GM23248 (cell line): ENCODE data around the gene AXIN1. TPM values are rescaled to one million over a fixed set of nuclear protein-coding genes. Genes with fewer than 3 reads are reported as not detected.

ENCODE experiments used
- DNase-seq: peaks from one replicate; pipeline ENCODE4 v3.0.0-alpha.2; 2015
- H2AFZ ChIP-seq: fragments of 200-600 bp; sonication (generic); 2 replicates; pipeline ENCODE4 v1.6.1; 2016; ENCODE audit warnings: antibody characterized with exemption
- H3F3A ChIP-seq: fragments of 200-600 bp; sonication (generic); 2 replicates; pipeline ENCODE4 v1.6.1; 2016; ENCODE audit warnings: mild to moderate bottlenecking, antibody characterized with exemption, mixed run types; ENCODE audit not compliant: insufficient read depth
- H3K27ac ChIP-seq: fragments of 200-600 bp; sonication (generic); 2 replicates; pipeline ENCODE4 v1.5.1; 2016; ENCODE audit warnings: mild to moderate bottlenecking
- H3K27me3 ChIP-seq: fragments of 200-600 bp; sonication (generic); replicated peaks from 2 replicates; pipeline ENCODE4 v1.6.1; 2016; ENCODE audit warnings: mild to moderate bottlenecking; ENCODE audit not compliant: insufficient read depth
- H3K36me3 ChIP-seq: fragments of 200-600 bp; sonication (generic); 2 replicates; pipeline ENCODE4 v1.6.1; 2016; ENCODE audit warnings: low read depth, mild to moderate bottlenecking
- H3K4me1 ChIP-seq: fragments of 200-600 bp; sonication (generic); 2 replicates; pipeline ENCODE4 v1.6.1; 2016; ENCODE audit warnings: mild to moderate bottlenecking; ENCODE audit not compliant: insufficient read depth
- H3K4me2 ChIP-seq: fragments of 200-600 bp; sonication (generic); one replicate; pipeline ENCODE4 v1.6.1; 2016; ENCODE audit warnings: mild to moderate bottlenecking; ENCODE audit not compliant: unreplicated experiment
- H3K4me3 ChIP-seq: fragments of 200-600 bp; sonication (generic); 2 replicates; pipeline ENCODE4 v1.5.1; 2016; ENCODE audit warnings: mild to moderate bottlenecking
- H3K79me2 ChIP-seq: fragments of 200-600 bp; sonication (generic); 2 replicates; pipeline ENCODE4 v1.6.1; 2016; ENCODE audit warnings: mild to moderate bottlenecking; ENCODE audit not compliant: insufficient read depth
- H3K9ac ChIP-seq: fragments of 200-600 bp; sonication (generic); 2 replicates; pipeline ENCODE4 v1.6.1; 2016; ENCODE audit warnings: mild to moderate bottlenecking
- H3K9me2 ChIP-seq: fragments of 200-600 bp; sonication (generic); 2 replicates; pipeline ENCODE4 v1.6.1; 2016; ENCODE audit warnings: mixed run types, mild to moderate bottlenecking, moderate library complexity; ENCODE audit not compliant: insufficient read depth
- H3K9me3 ChIP-seq: fragments of 200-600 bp; sonication (generic); one replicate; pipeline ENCODE4 v1.6.1; 2017; ENCODE audit warnings: low read depth
- H4K20me1 ChIP-seq: fragments of 200-600 bp; sonication (generic); 2 replicates; pipeline ENCODE4 v1.6.0; 2016; ENCODE audit not compliant: insufficient read depth
- EZH2 ChIP-seq: fragments of 200-600 bp; sonication (generic); IDR thresholded peaks from 2 replicates; pipeline ENCODE4 v1.6.1; 2018; ENCODE audit warnings: antibody characterized with exemption, mild to moderate bottlenecking; ENCODE audit not compliant: insufficient read depth, poor library complexity, severe bottlenecking
- EZH2phosphoT487 ChIP-seq: fragments of 200-600 bp; sonication (generic); IDR thresholded peaks from 2 replicates; pipeline ENCODE4 v1.6.1; 2018; ENCODE audit warnings: antibody characterized with exemption, moderate library complexity, mild to moderate bottlenecking, low read depth; ENCODE audit not compliant: insufficient read depth
- WGBS, 2 experiments: methylation state at CpG; one replicate each; pipeline ENCODE4 v1.1.6; 2015 to 2017; ENCODE audit warnings: low lambda C conversion rate in 2 of 2, low coverage in 1 of 2; ENCODE audit errors: missing lambda C conversion rate in 2 of 2; 5-methylcytosine and 5-hydroxymethylcytosine counted together
- in situ Hi-C: fragments of 300-500 bp; cut with MboI; formaldehyde crosslinking; loops from 2 replicates; pipeline ENCODE4 v1.15.0; 2020
- polyA plus RNA-seq: library from polyadenylated mRNA; unstranded; fragments of >200 nt; fragmentation: Nextera tagmentation; extraction: Ambion mirVana; gene quantifications from 2 replicates; pipeline ENCODE4 v1.2.1, GENCODE V29; 2016
- total RNA-seq: library from RNA; depleted of rRNA; stranded (reverse); fragments of >200 nt; shearing (Covaris generic); gene quantifications from 2 replicates; pipeline ENCODE4 v1.2.3, GENCODE V29; 2014; rRNA removed

The AXIN1 gene
- total and polyA plus RNA-seq, 2 experiments from 2014 or later = 3.3 to 27.1 TPM

GRCh38 chr16:245105-245504, 107.4 kb downstream of the AXIN1 start:
- H3K4me3 ChIP-seq = no peak overlapping the region
- H3K36me3 ChIP-seq = no peaks in the 10 kb centered on the region
- H2AFZ ChIP-seq = no peak overlapping the region
- H3K79me2 ChIP-seq = peaks cover 65% of the 10 kb centered on the region
- H3K4me2 ChIP-seq = no peak overlapping the region
- H3K9me3 ChIP-seq = no peaks in the 10 kb centered on the region
- TF ChIP-seq EZH2phosphoT487 (no peak), EZH2 (no peak)
- no peak overlapping the region for H3K9ac ChIP-seq
- DNase-seq = no peak
- no peaks in the 10 kb centered on the region for H4K20me1 ChIP-seq
- H3K4me1 ChIP-seq = no peaks in the 10 kb centered on the region
- WGBS, 2 experiments = 88 to 92% methylated on average over 9 of the region's 9 CpGs
- peaks cover 4% of the 10 kb centered on the region; the same call in 1 of the 2 replicates for H3F3A ChIP-seq
- no peaks in the 10 kb centered on the region for H3K27me3 ChIP-seq
- in situ Hi-C loops = no loop called here
- no peaks in the 10 kb centered on the region for H3K9me2 ChIP-seq
- no peak overlapping the region for H3K27ac ChIP-seq

- Histone ChIP-seq H2AFZ (no peak overlapping the region), H3K27me3 (no peaks in the 10 kb centered on the region), H3K9ac (no peak overlapping the region), H3F3A (peaks cover 11% of the 10 kb centered on the region; the same call in 1 of the 2 replicates), H3K9me3 (no peaks in the 10 kb centered on the region), H4K20me1 (no peaks in the 10 kb centered on the region), H3K36me3 (no peaks in the 10 kb centered on the region), H3K9me2 (no peaks in the 10 kb centered on the region), H3K79me2 (peaks cover 80% of the 10 kb centered on the region), H3K4me2 (no peak overlapping the region), H3K27ac (no peak overlapping the region), H3K4me1 (peaks cover 4% of the 10 kb centered on the region; the same call in 1 of the 2 replicates), H3K4me3 (no peak overlapping the region)
- WGBS, 2 experiments = 85 to 87% methylated on average over 4 of the region's 4 CpGs
- no peak for TF ChIP-seq EZH2
- DNase-seq = no peak
- in situ Hi-C loops = no loop called here
Measured at GRCh38 chr16:243348-243747, 109.2 kb downstream of the AXIN1 start.

- in situ Hi-C loops = no loop called here
- Histone ChIP-seq H3K4me2 (no peak overlapping the region), H3K9me2 (no peaks in the 10 kb centered on the region)
Measured at GRCh38 chr16:242281-242680, 110.2 kb downstream of the AXIN1 start.

GRCh38 chr16:240559-240958, 112.0 kb downstream of the AXIN1 start:
- H3K9me3 ChIP-seq = no peaks in the 10 kb centered on the region
- H3F3A ChIP-seq = peaks cover 13% of the 10 kb centered on the region
- no peak for TF ChIP-seq EZH2
- no peak for TF ChIP-seq EZH2phosphoT487
- no peak overlapping the region for H3K4me3 ChIP-seq
- no peaks in the 10 kb centered on the region for H3K9me2 ChIP-seq
- H2AFZ ChIP-seq = no peak overlapping the region
- H4K20me1 ChIP-seq = no peaks in the 10 kb centered on the region
- peaks cover 88% of the 10 kb centered on the region for H3K79me2 ChIP-seq
- no peak overlapping the region for H3K27ac ChIP-seq
- H3K4me1 ChIP-seq = peaks cover 4% of the 10 kb centered on the region; the same call in 1 of the 2 replicates
- WGBS, 2 experiments = 81 to 85% methylated on average over 8 of the region's 8 CpGs
- in situ Hi-C loops = no loop called here
- H3K27me3 ChIP-seq = no peaks in the 10 kb centered on the region
- H3K4me2 ChIP-seq = no peak overlapping the region
- no peak overlapping the region for H3K9ac ChIP-seq
- H3K36me3 ChIP-seq = no peaks in the 10 kb centered on the region
- no peak for DNase-seq

More at GRCh38 chr16:242281-242680, 110.2 kb downstream of the AXIN1 start:
- Histone ChIP-seq H3K27me3 (no peaks in the 10 kb centered on the region), H2AFZ (no peak overlapping the region), H3K79me2 (peaks cover 88% of the 10 kb centered on the region), H3K27ac (no peak overlapping the region), H3K36me3 (no peaks in the 10 kb centered on the region), H4K20me1 (no peaks in the 10 kb centered on the region), H3K9me3 (no peaks in the 10 kb centered on the region), H3F3A (peaks cover 11% of the 10 kb centered on the region; the same call in 1 of the 2 replicates), H3K4me3 (no peak overlapping the region), H3K9ac (no peak overlapping the region), H3K4me1 (peaks cover 4% of the 10 kb centered on the region; the same call in 1 of the 2 replicates)
- no peak for DNase-seq
- TF ChIP-seq EZH2 = no peak
- no peak for TF ChIP-seq EZH2phosphoT487
- WGBS, 2 experiments = 91 to 92% methylated on average over 10 of the region's 10 CpGs

GRCh38 chr16:239948-240277, 112.6 kb downstream of the AXIN1 start:
- no peak overlapping the region for H3K4me2 ChIP-seq
- peaks cover 4% of the 10 kb centered on the region; the same call in 1 of the 2 replicates for H3K4me1 ChIP-seq
- 0 out of 2 replicates have a peak overlapping the region, but pooled peaks have one; percentile 4 for H3K9ac ChIP-seq
- H2AFZ ChIP-seq = no peak overlapping the region
- peaks cover 19% of the 10 kb centered on the region for H3F3A ChIP-seq
- TF ChIP-seq EZH2phosphoT487 (no peak), EZH2 (no peak)
- H3K9me3 ChIP-seq = no peaks in the 10 kb centered on the region
- H3K27ac ChIP-seq = peak overlapping the region; percentile 13
- H3K4me3 ChIP-seq = no peak overlapping the region
- H4K20me1 ChIP-seq = no peaks in the 10 kb centered on the region
- no peaks in the 10 kb centered on the region for H3K27me3 ChIP-seq
- no peaks in the 10 kb centered on the region for H3K9me2 ChIP-seq
- WGBS, 2 experiments = 33 to 34% methylated on average over 3 of the region's 3 CpGs
- DNase-seq = peak; percentile 42
- H3K36me3 ChIP-seq = no peaks in the 10 kb centered on the region
- in situ Hi-C loops = no loop called here
- H3K79me2 ChIP-seq = peaks cover 81% of the 10 kb centered on the region

Other genes with a start within 250 kb of the AXIN1 start
- gene NPRL3, start 214.1 kb downstream of the AXIN1 start, total RNA-seq = 6.4 and 10.6 TPM in 2 replicates
- 11.6 and 13.6 TPM in 2 replicates for gene NPRL3, start 214.1 kb downstream of the AXIN1 start, polyA plus RNA-seq
- gene HBZ, start 200.1 kb downstream of the AXIN1 start, total RNA-seq = not detected in 2 replicates
- gene HBZ, start 200.1 kb downstream of the AXIN1 start, polyA plus RNA-seq = not detected in 2 replicates
- gene HBM, start 186.7 kb downstream of the AXIN1 start, total RNA-seq = not detected in 2 replicates
- gene HBM, start 186.7 kb downstream of the AXIN1 start, polyA plus RNA-seq = not detected in 2 replicates
- not detected in 2 replicates for gene HBA2, start 179.8 kb downstream of the AXIN1 start, total RNA-seq
- not detected in 2 replicates for gene HBA2, start 179.8 kb downstream of the AXIN1 start, polyA plus RNA-seq
- gene HBA1, start 176.0 kb downstream of the AXIN1 start, total RNA-seq = not detected in 2 replicates
- not detected in 2 replicates for gene HBA1, start 176.0 kb downstream of the AXIN1 start, polyA plus RNA-seq
- gene HBQ1, start 172.3 kb downstream of the AXIN1 start, total RNA-seq = not detected in 2 replicates
- not detected in 2 replicates for gene HBQ1, start 172.3 kb downstream of the AXIN1 start, polyA plus RNA-seq
- 49.6 and 78.5 TPM in 2 replicates for gene LUC7L, start 123.3 kb downstream of the AXIN1 start, total RNA-seq
- 35.6 and 37.3 TPM in 2 replicates for gene LUC7L, start 123.3 kb downstream of the AXIN1 start, polyA plus RNA-seq
- 165 and 202 TPM in 2 replicates for gene FAM234A, start 117.9 kb downstream of the AXIN1 start, total RNA-seq
- gene FAM234A, start 117.9 kb downstream of the AXIN1 start, polyA plus RNA-seq = 113 and 119 TPM in 2 replicates
- gene RGS11, start 76.8 kb downstream of the AXIN1 start, total RNA-seq = 2.4 and 7.0 TPM in 2 replicates
- 4.4 and 4.5 TPM in 2 replicates for gene RGS11, start 76.8 kb downstream of the AXIN1 start, polyA plus RNA-seq
- 0.65 TPM in 1 of 2 replicates, not detected in the other for gene ARHGDIG, start 72.1 kb downstream of the AXIN1 start, total RNA-seq
- gene ARHGDIG, start 72.1 kb downstream of the AXIN1 start, polyA plus RNA-seq = 0.38 and 0.40 TPM in 2 replicates
- not detected in 2 replicates for gene PDIA2, start 69.6 kb downstream of the AXIN1 start, total RNA-seq
- not detected in 2 replicates for gene PDIA2, start 69.6 kb downstream of the AXIN1 start, polyA plus RNA-seq
- gene MRPL28, start 17.8 kb upstream of the AXIN1 start, total RNA-seq = 94.1 and 103 TPM in 2 replicates
- 108 and 110 TPM in 2 replicates for gene MRPL28, start 17.8 kb upstream of the AXIN1 start, polyA plus RNA-seq
- 78.4 and 98.6 TPM in 2 replicates for gene PGAP6, start 29.3 kb upstream of the AXIN1 start, total RNA-seq
- gene PGAP6, start 29.3 kb upstream of the AXIN1 start, polyA plus RNA-seq = 16.4 and 20.6 TPM in 2 replicates
- 128 and 175 TPM in 2 replicates for gene NME4, start 44.5 kb upstream of the AXIN1 start, total RNA-seq
- 283 and 293 TPM in 2 replicates for gene NME4, start 44.5 kb upstream of the AXIN1 start, polyA plus RNA-seq
- 7.8 and 8.9 TPM in 2 replicates for gene DECR2, start 49.2 kb upstream of the AXIN1 start, total RNA-seq
- 25.2 and 26.1 TPM in 2 replicates for gene DECR2, start 49.2 kb upstream of the AXIN1 start, polyA plus RNA-seq
- 27.8 and 33.5 TPM in 2 replicates for gene RAB11FIP3, start 72.9 kb upstream of the AXIN1 start, total RNA-seq
- gene RAB11FIP3, start 72.9 kb upstream of the AXIN1 start, polyA plus RNA-seq = 0.46 and 1.2 TPM in 2 replicates
- gene CAPN15, start 175.0 kb upstream of the AXIN1 start, total RNA-seq = 68.0 and 69.4 TPM in 2 replicates
- gene CAPN15, start 175.0 kb upstream of the AXIN1 start, polyA plus RNA-seq = 5.4 and 5.7 TPM in 2 replicates
- gene PRR35, start 207.7 kb upstream of the AXIN1 start, total RNA-seq = not detected in 2 replicates
- not detected in 2 replicates for gene PRR35, start 207.7 kb upstream of the AXIN1 start, polyA plus RNA-seq
- gene NHLRC4, start 214.3 kb upstream of the AXIN1 start, total RNA-seq = 0.11 and 0.13 TPM in 2 replicates
- 0.20 TPM in 1 of 2 replicates, not detected in the other for gene NHLRC4, start 214.3 kb upstream of the AXIN1 start, polyA plus RNA-seq
- gene PIGQ, start 217.2 kb upstream of the AXIN1 start, total RNA-seq = 35.0 and 43.5 TPM in 2 replicates
- gene PIGQ, start 217.2 kb upstream of the AXIN1 start, polyA plus RNA-seq = 31.6 and 33.9 TPM in 2 replicates
- 18.8 and 28.3 TPM in 2 replicates for gene RAB40C, start 237.3 kb upstream of the AXIN1 start, total RNA-seq
- gene RAB40C, start 237.3 kb upstream of the AXIN1 start, polyA plus RNA-seq = 9.5 TPM in 2 replicates